Measurements from ENCODE around the gene ADCK1.
"Not testable (repeated sequence)": the region's sequence is repeated elsewhere in the genome, so short reads cannot be mapped to it uniquely, and the experiment has no call there.

The ADCK1 gene

GRCh38 chr14:77799863-77800730, at the start of gene ADCK1:
TSS of gene ADCK1 (plus strand) at chr14:77800109. CDS start at chr14:77818979, 18,870 bp downstream.
- peaks cover 8% of the 10 kb centered on the region for H3K27me3 Mint-ChIP-seq
- peaks cover 10% of the 10 kb centered on the region for H3K4me1 Mint-ChIP-seq
- H3K4me3 Mint-ChIP-seq = peak within 1 kb of the TSS; percentile 79
- no peaks in the 10 kb centered on the region for H3K36me3 Mint-ChIP-seq
- peak; percentile 93 for DNase-seq
- no peaks in the 10 kb centered on the region for H3K9me3 Mint-ChIP-seq
- peak within 1 kb of the TSS; percentile 81 for H3K27ac Mint-ChIP-seq
- CTCF ChIA-PET = interaction anchor here (1.2 to 1.4 kb wide), 2 partner anchors 39 to 342 kb away, joined by 4 to 5 read pairs; partner anchors contain the start of gene AHSA1

- H3K4me1 Mint-ChIP-seq = peaks cover 5% of the 10 kb centered on the region
- no peaks in the 10 kb centered on the region for H3K9me3 Mint-ChIP-seq
- H3K27me3 Mint-ChIP-seq = no peaks in the 10 kb centered on the region
- H3K4me3 Mint-ChIP-seq = no peak overlapping the region
- peaks cover 49% of the 10 kb centered on the region for H3K36me3 Mint-ChIP-seq
- no peak overlapping the region for H3K27ac Mint-ChIP-seq
- CTCF ChIA-PET = no interaction called here
- no peak for DNase-seq
These were observed 47.6 kb upstream of the ADCK1 start for GRCh38 chr14:77752266-77752665.

GRCh38 chr14:77752799-77753516, 47.0 kb upstream of the ADCK1 start:
- Mint-ChIP-seq H3K9me3 (no peaks in the 10 kb centered on the region), H3K36me3 (peaks cover 52% of the 10 kb centered on the region), H3K4me1 (peaks cover 10% of the 10 kb centered on the region), H3K27me3 (no peaks in the 10 kb centered on the region), H3K27ac (no peak overlapping the region), H3K4me3 (no peak overlapping the region)
- DNase-seq = no peak
- CTCF ChIA-PET = no interaction called here

GRCh38 chr14:77760381-77761204, 39.3 kb upstream of the ADCK1 start, which contains the start of gene SNW1:
TSS of gene SNW1 (minus strand) at chr14:77761156. CDS start at chr14:77761127, 29 bp downstream.
- peaks cover 37% of the 10 kb centered on the region for H3K4me1 Mint-ChIP-seq
- peak; percentile 94 for DNase-seq
- CTCF ChIA-PET = interaction anchor here (0.7 kb wide), 1 partner anchor 22 kb away, joined by 3 read pairs; no protein-coding TSS in a partner anchor
- peaks cover 4% of the 10 kb centered on the region for H3K27me3 Mint-ChIP-seq
- no peaks in the 10 kb centered on the region for H3K9me3 Mint-ChIP-seq
- peak within 1 kb of the TSS; percentile 95 for H3K4me3 Mint-ChIP-seq
- peak within 1 kb of the TSS; percentile 96 for H3K27ac Mint-ChIP-seq
- peaks cover 23% of the 10 kb centered on the region for H3K36me3 Mint-ChIP-seq

GRCh38 chr14:77761205-77761931, 38.5 kb upstream of the ADCK1 start:
- Mint-ChIP-seq H3K36me3 (peaks cover 18% of the 10 kb centered on the region), H3K4me3 (peak overlapping the region; percentile 95), H3K27ac (peak overlapping the region; percentile 96), H3K9me3 (no peaks in the 10 kb centered on the region), H3K27me3 (peaks cover 4% of the 10 kb centered on the region), H3K4me1 (peaks cover 37% of the 10 kb centered on the region)
- DNase-seq = no peak
- CTCF ChIA-PET = interaction anchor here (0.6 to 2.0 kb wide), 3 partner anchors 39 to 303 kb away, joined by 3 to 5 read pairs (median 5); partner anchors contain the start of gene ADCK1

- peaks cover 30% of the 10 kb centered on the region for H3K4me1 Mint-ChIP-seq
- no peak for DNase-seq
- no peaks in the 10 kb centered on the region for H3K9me3 Mint-ChIP-seq
- H3K4me3 Mint-ChIP-seq = no peak overlapping the region
- H3K27me3 Mint-ChIP-seq = peaks cover 4% of the 10 kb centered on the region
- CTCF ChIA-PET = interaction anchor here (0.8 kb wide), 1 partner anchor 9 kb away, joined by 3 read pairs; no protein-coding TSS in a partner anchor
- peaks cover 12% of the 10 kb centered on the region for H3K36me3 Mint-ChIP-seq
- H3K27ac Mint-ChIP-seq = no peak overlapping the region
These were observed 36.6 kb upstream of the ADCK1 start for GRCh38 chr14:77763316-77763715.

GRCh38 chr14:77763978-77764377, 35.9 kb upstream of the ADCK1 start:
- CTCF ChIA-PET = interaction anchor here (0.8 kb wide), 1 partner anchor 8 kb away, joined by 3 read pairs; no protein-coding TSS in a partner anchor
- Mint-ChIP-seq H3K4me3 (no peak overlapping the region), H3K27me3 (peaks cover 4% of the 10 kb centered on the region), H3K9me3 (no peaks in the 10 kb centered on the region), H3K36me3 (peaks cover 5% of the 10 kb centered on the region), H3K27ac (no peak overlapping the region), H3K4me1 (peaks cover 24% of the 10 kb centered on the region)
- DNase-seq = no peak

- H3K4me1 Mint-ChIP-seq, H3K27ac Mint-ChIP-seq, H3K36me3 Mint-ChIP-seq, H3K4me3 Mint-ChIP-seq, CTCF ChIA-PET, DNase-seq, H3K9me3 Mint-ChIP-seq: not testable (repeated sequence)
- peaks cover 13% of the 10 kb centered on the region for H3K27me3 Mint-ChIP-seq
These were observed 31.4 kb upstream of the ADCK1 start for GRCh38 chr14:77768442-77769069.

- H3K4me3 Mint-ChIP-seq, H3K4me1 Mint-ChIP-seq, CTCF ChIA-PET, H3K36me3 Mint-ChIP-seq, H3K27me3 Mint-ChIP-seq, H3K27ac Mint-ChIP-seq, DNase-seq, H3K9me3 Mint-ChIP-seq: not testable (repeated sequence)
These were observed 25.9 kb upstream of the ADCK1 start for GRCh38 chr14:77773966-77774365.

- Mint-ChIP-seq H3K36me3 (no peaks in the 10 kb centered on the region), H3K27ac (no peak overlapping the region), H3K4me3 (no peak overlapping the region), H3K4me1 (no peaks in the 10 kb centered on the region), H3K27me3 (peaks cover 12% of the 10 kb centered on the region), H3K9me3 (no peaks in the 10 kb centered on the region)
- CTCF ChIA-PET = interaction anchor here (1.0 kb wide), 1 partner anchor 322 kb away, joined by 3 read pairs; no protein-coding TSS in a partner anchor
- no peak for DNase-seq
These were observed 17.7 kb upstream of the ADCK1 start for GRCh38 chr14:77782202-77782601.

- CTCF ChIA-PET = no interaction called here
- no peak overlapping the region for H3K4me3 Mint-ChIP-seq
- H3K27me3 Mint-ChIP-seq = peaks cover 27% of the 10 kb centered on the region
- H3K36me3 Mint-ChIP-seq = no peaks in the 10 kb centered on the region
- DNase-seq = no peak
- no peaks in the 10 kb centered on the region for H3K9me3 Mint-ChIP-seq
- H3K27ac Mint-ChIP-seq = no peak overlapping the region
- H3K4me1 Mint-ChIP-seq = no peaks in the 10 kb centered on the region
These were observed 13.8 kb upstream of the ADCK1 start for GRCh38 chr14:77786148-77786547.

GRCh38 chr14:77790566-77791224, 9.2 kb upstream of the ADCK1 start:
- DNase-seq = no peak
- H3K4me1 Mint-ChIP-seq = no peaks in the 10 kb centered on the region
- CTCF ChIA-PET = interaction anchor here (0.6 kb wide), 1 partner anchor 587 kb away, joined by 4 read pairs; no protein-coding TSS in a partner anchor
- H3K9me3 Mint-ChIP-seq = no peaks in the 10 kb centered on the region
- no peak overlapping the region for H3K4me3 Mint-ChIP-seq
- H3K27ac Mint-ChIP-seq = no peak overlapping the region
- H3K36me3 Mint-ChIP-seq = no peaks in the 10 kb centered on the region
- peaks cover 44% of the 10 kb centered on the region for H3K27me3 Mint-ChIP-seq
